CD1c-positive myeloid dendritic cell (primary cell): ENCODE measurements around the gene MCEMP1.

ENCODE experiments used
- DNase-seq: peaks from one replicate; pipeline ENCODE4 v3.0.0-alpha.2; 2016; ENCODE audit errors: extremely low spot score

MCEMP1 gene

DNA sequence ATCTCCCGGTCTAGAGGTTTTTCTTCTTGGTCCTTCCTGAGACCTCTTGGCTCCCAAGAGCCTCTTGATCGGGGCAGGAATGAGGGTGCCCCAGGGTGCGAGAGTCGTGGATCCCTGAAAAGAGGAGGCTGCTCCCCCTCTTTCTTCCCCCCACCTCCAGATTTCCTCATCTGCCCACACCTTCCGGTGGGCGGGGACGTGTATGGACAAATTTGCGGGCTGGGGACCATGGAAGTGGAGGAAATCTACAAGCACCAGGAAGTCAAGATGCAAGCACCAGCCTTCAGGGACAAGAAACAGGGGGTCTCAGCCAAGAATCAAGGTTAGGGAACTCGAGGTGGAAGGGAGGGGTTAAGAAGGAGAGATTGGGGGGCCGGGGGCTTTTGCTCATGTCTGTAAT, at the start of gene MCEMP1:
MCEMP1 (plus strand) TSS at position 237 of the 400 bp plus-strand sequence; CDS start at position 268, 31 bp downstream.
- DNase-seq, result peak; percentile 70

GRCh38 chr19:7627166-7627565, 49.7 kb upstream of the MCEMP1 start:
- DNase-seq, result no peak

- DNase-seq, result no peak
Measured at GRCh38 chr19:7628589-7629311, 48.1 kb upstream of the MCEMP1 start.

- DNase-seq, result peak; percentile 99
Measured at GRCh38 chr19:7629347-7630054, 47.4 kb upstream of the MCEMP1 start, which contains the start of the genes PET100 and XAB2. Gene PET100 (plus strand): TSS chr19:7629793. CDS start chr19:7629834, 41 bp downstream. Gene XAB2 (minus strand): TSS chr19:7629545. CDS start chr19:7629527, 18 bp downstream.

GRCh38 chr19:7631577-7631976, 45.3 kb upstream of the MCEMP1 start:
- no peak for DNase-seq

DNA sequence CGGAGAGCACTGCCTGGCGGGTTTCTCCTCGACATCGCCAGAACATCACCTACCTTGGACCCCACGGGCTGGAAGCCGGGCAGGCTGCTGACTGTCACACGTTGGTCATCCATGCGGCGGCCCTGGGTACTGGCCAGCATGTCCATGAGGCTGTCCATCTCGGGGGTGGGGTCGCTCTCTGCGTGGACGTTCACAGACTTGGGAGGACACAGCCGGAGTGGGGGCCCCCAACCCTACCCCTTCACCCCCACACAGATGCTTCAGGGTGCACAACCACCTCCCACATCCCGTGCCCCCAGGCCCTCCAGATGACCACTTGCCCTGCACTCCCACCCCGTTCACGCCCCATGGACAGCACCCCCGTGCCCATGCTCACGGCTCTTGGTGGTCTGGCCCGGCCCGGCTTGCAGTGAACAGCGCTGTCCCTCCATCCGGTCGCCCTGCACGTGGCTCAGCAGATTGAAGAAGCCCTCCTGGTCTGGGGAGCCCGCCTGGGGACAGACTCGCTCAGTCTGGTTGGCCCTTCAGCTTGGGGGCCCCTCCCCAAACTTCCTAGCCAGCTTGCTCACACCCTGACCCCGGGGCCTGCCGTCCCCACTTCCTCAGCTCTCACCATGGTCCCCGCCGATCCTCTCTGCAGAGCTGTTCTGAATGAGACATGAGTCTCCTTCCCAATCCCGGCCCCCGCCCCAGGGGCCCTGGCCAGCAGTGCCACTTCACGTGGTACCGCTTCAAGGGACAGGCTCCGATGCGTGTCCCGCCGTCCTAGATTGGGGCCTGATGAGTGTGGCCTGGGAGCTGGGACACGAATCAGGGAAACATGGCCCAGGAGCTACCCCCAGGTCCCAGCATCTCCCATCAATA, 44.3 kb upstream of the MCEMP1 start:
- no peak for DNase-seq

DNA sequence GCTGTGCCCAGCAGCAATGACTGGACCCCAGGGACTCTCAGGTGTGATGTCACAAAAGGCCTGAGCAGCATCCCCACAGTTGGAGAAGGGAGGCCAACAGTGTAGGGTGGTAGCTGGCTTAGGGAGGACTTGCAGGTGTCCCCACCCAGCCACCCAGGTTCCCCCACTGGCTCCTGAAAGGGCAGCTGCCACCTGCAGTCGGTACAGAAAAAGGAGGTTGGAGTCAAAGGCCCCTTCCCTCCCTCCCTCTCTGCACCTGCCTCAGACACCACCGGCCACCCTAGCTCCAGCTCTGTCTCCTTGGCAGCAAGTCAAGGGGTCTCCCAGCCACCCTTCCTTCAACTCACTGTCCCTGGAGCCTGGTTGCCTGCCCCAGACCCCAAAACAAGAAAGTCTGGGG, 43.2 kb upstream of the MCEMP1 start, which contains the start of gene PCP2:
PCP2 (minus strand) TSS at position 22 of the 400 bp plus-strand sequence. CDS start 262 bp downstream, outside the sequence.
- no peak for DNase-seq

- no peak for DNase-seq
Measured at GRCh38 chr19:7635670-7636069, 41.2 kb upstream of the MCEMP1 start.

GRCh38 chr19:7636317-7636690, 40.6 kb upstream of the MCEMP1 start:
- DNase-seq, result no peak

DNA sequence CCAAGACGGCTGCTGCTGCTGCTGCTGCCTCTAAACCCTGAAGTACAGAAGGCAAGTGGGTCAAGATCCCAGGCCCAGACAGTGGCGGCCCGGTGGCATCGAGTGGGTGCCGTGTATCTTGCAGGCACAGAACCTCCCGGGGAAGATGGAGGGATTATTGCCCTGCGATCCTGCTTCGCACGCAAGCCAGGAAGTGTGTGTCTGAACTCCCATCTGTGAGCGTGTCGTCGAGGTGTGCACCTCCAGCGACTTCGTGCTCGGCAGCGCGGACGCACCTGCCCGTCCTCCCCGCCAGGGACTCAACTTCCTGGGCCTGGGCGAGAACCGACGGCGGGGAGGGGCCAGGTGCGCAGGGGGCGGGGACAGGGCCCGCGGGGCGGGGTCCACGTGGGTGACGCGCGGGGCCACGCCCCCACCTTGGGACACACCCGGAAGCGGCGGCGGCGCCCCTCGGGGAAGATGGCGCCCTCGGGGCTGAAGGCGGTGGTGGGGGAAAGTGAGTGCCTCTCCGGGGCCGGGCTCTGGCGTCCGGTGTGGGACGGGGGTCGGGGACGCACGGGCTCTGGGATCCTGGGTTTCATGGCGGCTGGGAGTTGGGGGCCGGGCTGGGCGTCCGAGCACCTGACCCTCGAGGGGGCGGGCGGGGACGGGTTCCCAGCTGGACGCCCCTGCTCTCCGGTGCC, 40.1 kb upstream of the MCEMP1 start, which contains the start of gene STXBP2:
STXBP2 (plus strand) TSS at position 420 of the 683 bp plus-strand sequence; CDS start at position 460, 40 bp downstream.
- DNase-seq, result peak; percentile 91

- peak; percentile 72 for DNase-seq
Measured at GRCh38 chr19:7637374-7638256, 39.3 kb upstream of the MCEMP1 start.

DNA sequence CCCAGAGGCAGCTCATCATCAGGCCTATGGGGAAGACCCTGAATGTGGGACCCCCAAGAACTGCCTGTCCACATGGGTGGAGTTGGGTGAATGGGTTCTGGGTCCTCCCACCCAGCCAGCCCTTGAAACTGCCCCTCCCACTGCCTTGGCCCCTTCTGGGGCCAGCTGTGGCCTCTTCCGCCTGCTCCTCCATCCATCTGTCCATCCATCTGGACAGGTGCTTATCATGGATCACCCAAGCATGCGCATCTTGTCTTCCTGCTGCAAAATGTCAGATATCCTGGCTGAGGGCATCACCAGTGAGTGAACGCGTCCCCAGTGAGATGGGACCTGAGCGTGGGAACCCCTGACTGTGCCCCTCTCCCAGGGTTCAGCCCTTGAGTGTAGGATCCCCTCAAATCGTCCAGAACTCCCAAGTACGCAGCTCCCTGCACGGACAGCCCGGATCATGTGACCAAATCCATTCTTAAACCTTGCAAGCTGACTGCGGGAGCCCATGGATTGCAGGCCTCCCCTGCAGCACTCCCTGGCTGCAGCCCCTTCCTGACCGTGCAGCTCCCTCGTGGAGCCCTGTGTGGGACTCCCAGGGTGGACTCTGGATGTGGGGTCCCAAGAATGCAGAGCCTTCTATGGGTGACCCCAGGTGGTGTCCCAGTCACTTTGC, 38.0 kb upstream of the MCEMP1 start:
- DNase-seq, result no peak

DNA sequence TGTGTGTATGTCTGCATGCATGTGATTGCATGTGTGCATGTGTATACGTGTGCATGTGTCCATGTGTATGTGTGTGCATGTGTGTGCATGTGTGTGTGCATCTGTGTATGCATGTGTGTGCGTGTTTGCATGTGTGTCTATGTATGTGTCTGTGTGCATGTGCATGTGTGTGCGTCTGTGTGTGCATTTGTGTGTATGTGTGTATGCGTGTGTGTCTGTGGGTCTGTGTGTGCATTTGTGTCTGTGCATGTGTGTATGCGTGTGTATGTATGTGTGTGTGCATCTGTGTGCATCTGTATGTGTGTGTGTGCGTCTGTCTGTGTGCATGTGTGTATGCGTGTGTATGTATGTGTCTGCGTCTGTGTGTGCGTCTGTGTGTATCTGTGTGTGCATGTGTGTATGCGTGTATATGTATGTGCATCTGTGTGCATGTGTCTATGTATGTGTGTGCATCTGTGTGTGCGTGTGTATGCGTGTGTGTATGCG, 37.0 kb upstream of the MCEMP1 start:
- no peak for DNase-seq

DNA sequence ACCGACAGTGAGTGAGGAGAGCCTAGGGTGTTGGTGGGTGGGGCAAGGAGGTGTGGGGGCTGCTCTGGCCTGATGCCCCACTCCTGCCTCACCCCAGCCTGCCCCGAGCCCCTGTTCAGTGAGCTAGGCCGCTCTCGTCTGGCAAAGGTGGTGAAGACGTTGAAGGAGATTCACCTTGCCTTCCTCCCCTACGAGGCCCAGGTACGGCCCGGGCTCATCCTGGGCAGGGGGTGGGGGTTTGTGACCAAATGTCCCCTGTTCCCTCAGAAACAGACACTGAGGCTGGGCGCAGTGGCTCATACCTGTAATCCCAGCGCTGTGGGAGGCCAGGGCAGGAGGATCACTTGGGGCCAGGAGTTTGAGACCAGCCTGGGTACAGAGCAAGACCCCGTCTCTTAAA, 36.1 kb upstream of the MCEMP1 start:
- DNase-seq, result no peak

GRCh38 chr19:7641290-7642276, 35.3 kb upstream of the MCEMP1 start:
- DNase-seq, result no peak

DNA sequence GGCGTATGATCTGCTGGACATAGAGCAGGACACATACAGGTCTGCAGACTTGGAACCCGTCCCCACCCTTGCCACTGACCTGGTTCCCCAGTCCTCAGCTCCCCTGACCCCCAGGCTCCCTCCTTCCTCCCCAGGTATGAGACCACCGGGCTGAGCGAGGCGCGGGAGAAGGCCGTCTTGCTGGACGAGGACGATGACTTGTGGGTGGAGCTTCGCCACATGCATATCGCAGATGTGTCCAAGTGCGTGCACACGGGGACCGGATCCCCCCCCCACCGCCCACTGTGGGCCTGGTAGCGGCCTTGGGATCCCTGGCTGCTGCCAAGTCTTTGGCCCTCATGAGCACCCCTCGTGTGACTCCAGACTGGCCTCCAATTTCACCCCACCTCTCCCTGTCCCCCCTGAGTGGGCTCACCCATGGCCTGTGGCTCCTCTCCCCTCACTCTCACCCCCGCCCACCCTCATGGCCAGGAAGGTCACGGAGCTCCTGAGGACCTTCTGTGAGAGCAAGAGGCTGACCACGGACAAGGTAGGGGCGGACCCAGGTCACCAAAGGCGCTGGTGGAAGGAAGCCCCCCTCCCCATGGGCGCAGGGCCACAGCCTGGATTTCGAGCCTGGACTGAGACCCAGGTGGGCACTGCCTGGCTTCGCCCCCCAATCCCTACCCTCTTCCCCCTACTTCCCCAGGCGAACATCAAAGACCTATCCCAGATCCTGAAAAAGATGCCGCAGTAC, 34.4 kb upstream of the MCEMP1 start:
- no peak for DNase-seq

GRCh38 chr19:7643031-7643415, 33.9 kb upstream of the MCEMP1 start:
- no peak for DNase-seq
